Lower lobe of right lung (tissue), 2 donors: ENCODE measurements around the gene MTA1. TPM values are rescaled to one million over a fixed set of nuclear protein-coding genes. Genes with fewer than 3 reads are reported as not detected.

Experiments used
- ATAC-seq, 2 donors: fragments of 200-7000 bp; cut with Tn5 transposase; one replicate each; pipeline ENCODE4 v1.9.1; 2020 to 2022; ENCODE audit warnings: mild to moderate bottlenecking in 2 of 2, moderate library complexity in 2 of 2
- DNase-seq: peaks from one replicate; pipeline ENCODE4 v3.0.0-alpha.2; 2020
- H3K27ac ChIP-seq: fragments of 200-600 bp; one replicate; pipeline ENCODE4 v1.8.0; 2022
- H3K27me3 ChIP-seq: fragments of 200-600 bp; one replicate; pipeline ENCODE4 v1.8.0; 2022; ENCODE audit warnings: low read depth
- H3K36me3 ChIP-seq: fragments of 200-600 bp; one replicate; pipeline ENCODE4 v1.8.0; 2022; ENCODE audit warnings: mild to moderate bottlenecking
- H3K4me1 ChIP-seq: fragments of 200-600 bp; one replicate; pipeline ENCODE4 v1.8.0; 2022
- H3K4me3 ChIP-seq: fragments of 200-600 bp; one replicate; pipeline ENCODE4 v1.8.0; 2022; ENCODE audit warnings: mild to moderate bottlenecking
- H3K9me3 ChIP-seq: fragments of 200-600 bp; one replicate; pipeline ENCODE4 v1.8.0; 2022
- CTCF ChIP-seq: fragments of 200-600 bp; IDR thresholded peaks from one replicate; pipeline ENCODE4 v1.8.0; 2022; ENCODE audit warnings: antibody characterized with exemption, mild to moderate bottlenecking
- intact Hi-C: fragments of 100-400 bp; cut with DNase I; formaldehyde crosslinking; loops from one replicate; pipeline ENCODE4 v1.11.0; 2022
- total RNA-seq: library from RNA; stranded (reverse); fragmentation: NEBNext Ultra II Directional; extraction: Animal tissue kit (Norgen Biotek cat#: 25700); gene quantifications from one replicate; pipeline ENCODE4 v1.2.1, GENCODE V29; 2021
- donor health status: DM: no; HTN: yes; CAD: no; lungs with severe emphysema.

The MTA1 gene
- total RNA-seq, 1 donor from 2014 or later, result 69.7 TPM

GRCh38 chr14:105382343-105383082 lies 37.1 kb upstream of the MTA1 start:
- H3K4me3 ChIP-seq, result no peak overlapping the region
- H3K27me3 ChIP-seq, result no peaks in the 10 kb centered on the region
- intact Hi-C loops, result no loop called here
- ATAC-seq, result no peak
- no peak for TF ChIP-seq CTCF
- H3K27ac ChIP-seq, result no peak overlapping the region
- H3K9me3 ChIP-seq, result no peaks in the 10 kb centered on the region
- peaks cover 69% of the 10 kb centered on the region for H3K36me3 ChIP-seq
- DNase-seq, result no peak
- H3K4me1 ChIP-seq, result no peaks in the 10 kb centered on the region

- TF ChIP-seq CTCF, result no peak
- ATAC-seq, result no peak
- H3K27ac ChIP-seq, result no peak overlapping the region
- peaks cover 76% of the 10 kb centered on the region for H3K36me3 ChIP-seq
- no peak overlapping the region for H3K4me3 ChIP-seq
- no peaks in the 10 kb centered on the region for H3K4me1 ChIP-seq
- intact Hi-C loops, result no loop called here
- no peak for DNase-seq
- no peaks in the 10 kb centered on the region for H3K9me3 ChIP-seq
- H3K27me3 ChIP-seq, result no peaks in the 10 kb centered on the region
Measured at GRCh38 chr14:105383083-105383730, 36.4 kb upstream of the MTA1 start.

DNA sequence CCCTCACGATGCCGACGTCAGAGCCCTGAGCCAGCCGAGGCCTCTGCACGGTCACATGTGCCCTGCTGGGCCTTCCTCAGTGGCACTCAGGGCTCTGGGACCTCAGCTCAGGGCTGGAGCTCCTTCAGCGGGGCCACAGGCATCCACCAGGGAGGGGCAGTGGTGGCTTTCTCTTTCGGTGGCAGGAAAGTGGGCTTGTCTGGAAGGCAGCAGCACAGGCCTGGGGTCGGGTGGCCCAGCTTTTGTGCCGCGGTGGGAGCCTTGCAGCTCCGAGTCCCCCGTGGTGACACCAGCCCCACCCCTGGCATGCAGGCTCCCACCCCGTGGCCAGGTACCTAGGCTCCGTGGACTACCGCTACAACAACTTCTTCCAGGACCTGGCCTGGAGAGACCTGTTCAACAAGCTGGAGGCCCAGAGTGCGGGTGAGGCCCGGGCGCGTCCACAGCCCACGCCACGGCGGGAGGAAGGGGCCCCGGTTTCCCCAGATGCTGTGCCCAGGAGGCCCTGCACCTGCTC lies 35.5 kb upstream of the MTA1 start:
- no peak for ATAC-seq
- TF ChIP-seq CTCF, result no peak

GRCh38 chr14:105384605-105385321 lies 34.9 kb upstream of the MTA1 start:
- no peaks in the 10 kb centered on the region for H3K9me3 ChIP-seq
- no peaks in the 10 kb centered on the region for H3K27me3 ChIP-seq
- peaks cover 10% of the 10 kb centered on the region for H3K4me1 ChIP-seq
- no peak overlapping the region for H3K4me3 ChIP-seq
- TF ChIP-seq CTCF, result no peak
- peaks cover 74% of the 10 kb centered on the region for H3K36me3 ChIP-seq
- DNase-seq (no peak), ATAC-seq (no peak)
- intact Hi-C loops, result no loop called here
- no peak overlapping the region for H3K27ac ChIP-seq

More for the DNA sequence above, 35.5 kb upstream of the MTA1 start:
- no peak for DNase-seq
- Histone ChIP-seq H3K9me3 (no peaks in the 10 kb centered on the region), H3K27me3 (no peaks in the 10 kb centered on the region), H3K27ac (no peak overlapping the region), H3K4me3 (no peak overlapping the region), H3K36me3 (peaks cover 77% of the 10 kb centered on the region), H3K4me1 (peaks cover 4% of the 10 kb centered on the region)
- intact Hi-C loops, result no loop called here

DNA sequence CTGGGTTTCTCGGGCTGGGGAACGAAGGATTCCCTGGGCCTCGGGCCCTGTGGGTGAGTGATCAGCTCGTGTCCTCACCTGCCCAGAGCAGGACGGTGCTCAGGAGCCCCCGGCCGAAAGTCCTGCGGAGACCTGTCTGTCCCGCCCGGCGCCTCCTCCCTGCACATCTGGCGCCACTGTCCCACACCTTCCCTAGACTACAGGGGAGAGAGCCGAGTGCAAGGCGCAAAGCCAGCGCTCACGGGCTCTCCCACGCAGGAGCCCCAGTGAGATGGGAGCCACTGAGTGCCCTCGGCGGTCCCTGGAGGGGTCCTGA lies 34.3 kb upstream of the MTA1 start:
- no peak overlapping the region for H3K4me3 ChIP-seq
- ATAC-seq (no peak), DNase-seq (no peak)
- no peaks in the 10 kb centered on the region for H3K27me3 ChIP-seq
- TF ChIP-seq CTCF, result no peak
- H3K9me3 ChIP-seq, result no peaks in the 10 kb centered on the region
- intact Hi-C loops, result no loop called here
- H3K27ac ChIP-seq, result no peak overlapping the region
- peaks cover 15% of the 10 kb centered on the region for H3K4me1 ChIP-seq
- peaks cover 69% of the 10 kb centered on the region for H3K36me3 ChIP-seq
